Loucy (cell line): ENCODE data around the gene RNFT2.
"Not testable (repeated sequence)": the region's sequence is repeated elsewhere in the genome, so short reads cannot be mapped to it uniquely, and the experiment has no call there.

Experiments used
- EZH2phosphoT487 ChIP-seq: fragments of 200-600 bp; IDR thresholded peaks from 2 replicates; pipeline ENCODE4 v1.6.1; 2018; ENCODE audit warnings: antibody characterized with exemption, mild to moderate bottlenecking, moderate library complexity, borderline replicate concordance
- TF ChIP-seq, protein P1 (sequence below): fragments of 200-600 bp; sonication (generic); conservative IDR thresholded peaks from 2 replicates; pipeline ENCODE4 v1.5.1; 2014; ENCODE audit warnings: mild to moderate bottlenecking, antibody characterized with exemption, low read length

DNA sequence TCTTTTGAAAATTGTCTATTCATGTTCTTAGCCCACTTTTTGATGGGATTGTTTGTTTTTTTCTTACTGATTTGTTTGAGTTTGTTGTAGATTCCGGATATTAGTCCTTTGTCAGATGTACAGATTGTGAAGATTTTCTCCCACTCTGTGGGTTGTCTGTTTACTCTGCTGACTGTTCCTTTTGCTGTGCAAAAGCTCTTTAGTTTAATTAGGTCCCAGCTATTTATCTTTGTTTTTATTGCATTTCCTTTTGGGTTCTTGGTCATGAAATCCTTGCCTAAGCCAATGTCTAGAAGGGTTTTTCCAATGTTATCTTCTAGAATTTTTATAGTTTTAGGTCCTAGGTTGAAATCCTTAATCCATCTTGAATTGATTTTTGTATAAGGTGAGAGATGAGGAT is 16.7 kb downstream of the RNFT2 start:
- TF ChIP-seq, protein P1, sequence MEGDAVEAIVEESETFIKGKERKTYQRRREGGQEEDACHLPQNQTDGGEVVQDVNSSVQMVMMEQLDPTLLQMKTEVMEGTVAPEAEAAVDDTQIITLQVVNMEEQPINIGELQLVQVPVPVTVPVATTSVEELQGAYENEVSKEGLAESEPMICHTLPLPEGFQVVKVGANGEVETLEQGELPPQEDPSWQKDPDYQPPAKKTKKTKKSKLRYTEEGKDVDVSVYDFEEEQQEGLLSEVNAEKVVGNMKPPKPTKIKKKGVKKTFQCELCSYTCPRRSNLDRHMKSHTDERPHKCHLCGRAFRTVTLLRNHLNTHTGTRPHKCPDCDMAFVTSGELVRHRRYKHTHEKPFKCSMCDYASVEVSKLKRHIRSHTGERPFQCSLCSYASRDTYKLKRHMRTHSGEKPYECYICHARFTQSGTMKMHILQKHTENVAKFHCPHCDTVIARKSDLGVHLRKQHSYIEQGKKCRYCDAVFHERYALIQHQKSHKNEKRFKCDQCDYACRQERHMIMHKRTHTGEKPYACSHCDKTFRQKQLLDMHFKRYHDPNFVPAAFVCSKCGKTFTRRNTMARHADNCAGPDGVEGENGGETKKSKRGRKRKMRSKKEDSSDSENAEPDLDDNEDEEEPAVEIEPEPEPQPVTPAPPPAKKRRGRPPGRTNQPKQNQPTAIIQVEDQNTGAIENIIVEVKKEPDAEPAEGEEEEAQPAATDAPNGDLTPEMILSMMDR, result not testable (repeated sequence)
- TF ChIP-seq EZH2phosphoT487, result not testable (repeated sequence)
